Skeletal muscle tissue (tissue), 4 donors: Measurements from ENCODE around the gene ELANE. TPM values are rescaled to one million over a fixed set of nuclear protein-coding genes. Genes with fewer than 3 reads are reported as not detected.
"Not testable (repeated sequence)": the region's sequence is repeated elsewhere in the genome, so short reads cannot be mapped to it uniquely, and the experiment has no call there.

Source experiments
- H3K27ac ChIP-seq: one replicate; pipeline ENCODE4 v1.7.0; 2013; ENCODE audit warnings: mild to moderate bottlenecking, low read depth, low read length, inconsistent platforms
- H3K27me3 ChIP-seq, 3 donors: one replicate each; pipeline ENCODE4 v1.7.0; 2013; ENCODE audit warnings: low read length in 3 of 3; ENCODE audit not compliant: control insufficient read depth in 3 of 3, insufficient read depth in 3 of 3
- H3K36me3 ChIP-seq, 3 donors: one replicate each; pipeline ENCODE4 v1.7.0; 2013; ENCODE audit warnings: low read length in 3 of 3; ENCODE audit not compliant: control insufficient read depth in 3 of 3, insufficient read depth in 3 of 3
- H3K4me1 ChIP-seq, 3 donors: one replicate each; pipeline ENCODE4 v1.7.0; 2013; ENCODE audit warnings: low read length in 3 of 3, mild to moderate bottlenecking in 3 of 3; ENCODE audit not compliant: control insufficient read depth in 3 of 3, insufficient read depth in 3 of 3
- H3K4me3 ChIP-seq, 3 donors: one replicate each; pipeline ENCODE4 v1.7.0; 2013; ENCODE audit warnings: low read length in 3 of 3
- H3K9ac ChIP-seq, 3 donors: one replicate each; pipeline ENCODE4 v1.7.0; 2013; ENCODE audit warnings: low read length in 3 of 3, mild to moderate bottlenecking in 3 of 3, moderate library complexity in 2 of 3, low read depth in 1 of 3
- H3K9me3 ChIP-seq, 3 donors: one replicate each; pipeline ENCODE4 v1.7.0; 2013; ENCODE audit warnings: low read length in 3 of 3; ENCODE audit not compliant: control insufficient read depth in 3 of 3
- total RNA-seq: library from RNA; depleted of rRNA; stranded (reverse); fragments of >200 nt; gene quantifications from one replicate; pipeline ENCODE4 v1.2.3, GENCODE V29; 2014
- donor health status: Osteomylitis.

The ELANE gene
- total RNA-seq, 1 donor from 2014 or later: 0.52 TPM

- Histone ChIP-seq H3K9me3 (no peaks in the 10 kb centered on the region), H3K4me3 (no peak overlapping the region), H3K4me1 (no peaks in the 10 kb centered on the region), H3K27ac (no peak overlapping the region), H3K9ac (no peak overlapping the region), H3K36me3 (no peaks in the 10 kb centered on the region), H3K27me3 (peaks cover 30 to 43% (median 34%) of the 10 kb centered on the region in 3 donors)
Measured at GRCh38 chr19:825897-826644, 26.0 kb upstream of the ELANE start.

- no peak overlapping the region for H3K27ac ChIP-seq
- H3K27me3 ChIP-seq: peaks cover 34 to 52% (median 36%) of the 10 kb centered on the region in 3 donors
- no peaks in the 10 kb centered on the region for H3K4me1 ChIP-seq
- H3K4me3 ChIP-seq: no peak overlapping the region
- no peaks in the 10 kb centered on the region for H3K36me3 ChIP-seq
- no peaks in the 10 kb centered on the region for H3K9me3 ChIP-seq
- H3K9ac ChIP-seq: no peak overlapping the region
Measured at GRCh38 chr19:827314-827709, 24.8 kb upstream of the ELANE start.

GRCh38 chr19:827710-828321 is 24.3 kb upstream of the ELANE start, which contains the start of gene AZU1:
Gene AZU1 (plus strand): TSS chr19:827837. CDS start chr19:827847, 10 bp downstream.
- H3K4me3 ChIP-seq: no peak within 1 kb of the TSS
- H3K4me1 ChIP-seq: no peaks in the 10 kb centered on the region
- no peaks in the 10 kb centered on the region for H3K9me3 ChIP-seq
- H3K27ac ChIP-seq: no peak within 1 kb of the TSS
- peaks cover 31 to 48% (median 36%) of the 10 kb centered on the region in 3 donors for H3K27me3 ChIP-seq
- no peak within 1 kb of the TSS for H3K9ac ChIP-seq
- no peaks in the 10 kb centered on the region for H3K36me3 ChIP-seq

GRCh38 chr19:829129-829758 is 22.9 kb upstream of the ELANE start:
- no peaks in the 10 kb centered on the region for H3K9me3 ChIP-seq
- H3K4me1 ChIP-seq: no peaks in the 10 kb centered on the region
- no peak overlapping the region for H3K9ac ChIP-seq
- no peak overlapping the region for H3K27ac ChIP-seq
- no peak overlapping the region for H3K4me3 ChIP-seq
- peaks cover 26 to 43% (median 30%) of the 10 kb centered on the region in 3 donors for H3K27me3 ChIP-seq
- H3K36me3 ChIP-seq: no peaks in the 10 kb centered on the region

- Histone ChIP-seq H3K27me3 (peaks cover 38 to 52% (median 38%) of the 10 kb centered on the region in 3 donors), H3K4me1 (no peaks in the 10 kb centered on the region), H3K4me3 (no peak overlapping the region), H3K36me3 (no peaks in the 10 kb centered on the region), H3K27ac (no peak overlapping the region), H3K9ac (no peak overlapping the region), H3K9me3 (no peaks in the 10 kb centered on the region)
Measured at GRCh38 chr19:831407-832369, 20.4 kb upstream of the ELANE start.

GRCh38 chr19:834216-834615 is 17.9 kb upstream of the ELANE start:
- Histone ChIP-seq H3K36me3 (no peaks in the 10 kb centered on the region), H3K9ac (no peak overlapping the region), H3K4me1 (peaks cover 0 to 3% (median 2%) of the 10 kb centered on the region in 3 donors), H3K27me3 (peaks cover 34 to 52% (median 39%) of the 10 kb centered on the region in 3 donors), H3K9me3 (no peaks in the 10 kb centered on the region), H3K27ac (no peak overlapping the region), H3K4me3 (no peak overlapping the region)

- Histone ChIP-seq H3K36me3 (no peaks in the 10 kb centered on the region), H3K27me3 (peaks cover 31 to 47% (median 35%) of the 10 kb centered on the region in 3 donors), H3K4me1 (peaks cover 0 to 3% (median 2%) of the 10 kb centered on the region in 3 donors), H3K4me3 (no peak overlapping the region), H3K9ac (no peak overlapping the region), H3K27ac (no peak overlapping the region), H3K9me3 (no peaks in the 10 kb centered on the region)
Measured at GRCh38 chr19:835210-835810, 16.8 kb upstream of the ELANE start.

GRCh38 chr19:840519-841206 is 11.4 kb upstream of the ELANE start, which contains the start of gene PRTN3:
Gene PRTN3 (plus strand): TSS chr19:840999. CDS start chr19:841009, 10 bp downstream.
- Histone ChIP-seq H3K9ac (no peak within 1 kb of the TSS), H3K4me3 (no peak within 1 kb of the TSS), H3K36me3 (no peaks in the 10 kb centered on the region), H3K4me1 (peaks cover 2 to 6% (median 6%) of the 10 kb centered on the region in 3 donors), H3K9me3 (no peaks in the 10 kb centered on the region), H3K27me3 (peaks cover 39 to 55% (median 39%) of the 10 kb centered on the region in 3 donors), H3K27ac (no peak within 1 kb of the TSS)

- not testable (repeated sequence) for H3K4me1 ChIP-seq, H3K4me3 ChIP-seq, H3K27ac ChIP-seq, H3K36me3 ChIP-seq, H3K9ac ChIP-seq, H3K9me3 ChIP-seq
- peaks cover 44 to 61% (median 48%) of the 10 kb centered on the region in 3 donors for H3K27me3 ChIP-seq
Measured at GRCh38 chr19:842802-843179, 9.3 kb upstream of the ELANE start.
